Muscle of leg (tissue), 11 donors: ENCODE measurements around the gene PRELP. TPM values are rescaled to one million over a fixed set of nuclear protein-coding genes. Genes with fewer than 3 reads are reported as not detected.
A peak's percentile ranks its signal among the peaks of the same experiment; 100 is the strongest.

Experiments
- DNase-seq: peaks from one replicate; pipeline ENCODE4 v3.0.0; 2013
- H3K27ac ChIP-seq: one replicate; pipeline ENCODE4 v1.5.1; 2013; ENCODE audit warnings: mild to moderate bottlenecking, low read length, control low read depth
- H3K27me3 ChIP-seq: one replicate; pipeline ENCODE4 v1.6.1; 2013; ENCODE audit warnings: low read length; ENCODE audit not compliant: control insufficient read depth, insufficient read depth
- H3K36me3 ChIP-seq: one replicate; pipeline ENCODE4 v1.6.1; 2013; ENCODE audit warnings: low read length; ENCODE audit not compliant: control insufficient read depth, insufficient read depth
- H3K4me1 ChIP-seq: one replicate; pipeline ENCODE4 v1.6.1; 2013; ENCODE audit warnings: low read length; ENCODE audit not compliant: control insufficient read depth, insufficient read depth
- H3K4me3 ChIP-seq: one replicate; pipeline ENCODE4 v1.5.1; 2013; ENCODE audit warnings: low read length, control low read depth
- H3K9me3 ChIP-seq: replicated peaks from 2 replicates; pipeline ENCODE4 v1.6.1; 2013; ENCODE audit warnings: low read depth, low read length; ENCODE audit not compliant: control insufficient read depth
- WGBS: methylation state at CpG from one replicate; pipeline ENCODE4 v1.1.5; 2013; ENCODE audit warnings: missing lambda C conversion rate; ENCODE audit not compliant: insufficient coverage; 5-methylcytosine and 5-hydroxymethylcytosine counted together
- polyA plus RNA-seq, 8 donors: library from polyadenylated mRNA; unstranded; fragments of 120-200 nt; gene quantifications; one replicate each; pipeline versions ENCODE4 v1.2.1 to v1.2.3, GENCODE V29; 2013; ENCODE audit warnings: inconsistent platforms in 1 of 8, low replicate concordance in 1 of 8; ENCODE audit not compliant: insufficient read length in 8 of 8, insufficient read depth in 1 of 8
- total RNA-seq: library from RNA; stranded (reverse); fragments of 120-200 nt; gene quantifications from one replicate; pipeline ENCODE4 v1.2.4, GENCODE V29; 2013

PRELP gene
- total and polyA plus RNA-seq, 9 donors: 0.82 to 9.3 (median 2.7) TPM

DNA sequence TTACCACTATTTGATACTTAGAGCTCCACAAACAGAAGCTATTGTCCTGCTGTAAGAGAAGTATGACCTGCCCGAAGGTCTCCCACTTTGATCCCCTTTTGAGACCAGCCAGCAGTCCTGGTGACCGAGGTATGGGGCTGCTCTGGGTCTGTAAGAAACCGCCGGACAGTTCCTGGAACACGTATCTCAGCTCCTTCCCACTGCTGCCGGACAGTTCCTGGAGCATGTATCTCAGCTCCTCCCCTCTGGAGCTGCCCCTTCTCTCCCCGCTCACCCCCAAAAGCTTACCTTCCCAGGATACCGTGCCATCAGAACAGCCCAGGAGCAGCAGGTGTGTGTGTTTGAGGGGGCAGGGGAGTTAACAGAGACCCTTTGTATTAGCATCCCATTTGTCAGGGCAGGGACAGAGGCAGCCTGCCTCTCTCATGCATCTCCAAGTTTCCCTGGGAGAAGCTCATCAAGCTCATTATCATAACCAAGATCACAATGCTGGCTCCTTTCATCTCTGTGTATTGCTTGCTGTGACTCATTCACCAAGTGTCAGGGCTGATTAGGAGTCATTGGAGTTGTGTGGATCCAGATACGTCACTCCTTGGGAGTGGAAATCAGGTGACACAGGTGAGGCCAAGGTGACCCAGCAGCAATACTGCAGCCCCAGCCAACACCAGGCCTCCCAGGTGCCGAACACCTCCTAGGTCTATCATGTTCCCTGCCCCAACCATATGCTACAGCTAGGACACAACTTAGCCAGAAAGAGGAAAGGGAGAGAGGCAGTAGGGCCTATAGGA lies 43.6 kb downstream of the PRELP start:
- H3K4me1 ChIP-seq: peaks cover 34% of the 10 kb centered on the region
- H3K27ac ChIP-seq: no peak overlapping the region
- 20% methylated on average over 1 of the region's 10 CpGs for WGBS
- no peak overlapping the region for H3K4me3 ChIP-seq
- DNase-seq: no peak
- peaks cover 3% of the 10 kb centered on the region for H3K27me3 ChIP-seq
- H3K36me3 ChIP-seq: no peaks in the 10 kb centered on the region
- no peaks in the 10 kb centered on the region for H3K9me3 ChIP-seq

GRCh38 chr1:203519896-203520295 lies 44.3 kb downstream of the PRELP start:
- H3K36me3 ChIP-seq: no peaks in the 10 kb centered on the region
- no peak overlapping the region for H3K4me3 ChIP-seq
- peaks cover 37% of the 10 kb centered on the region for H3K4me1 ChIP-seq
- H3K27ac ChIP-seq: no peak overlapping the region
- no peaks in the 10 kb centered on the region for H3K9me3 ChIP-seq
- DNase-seq: no peak
- WGBS: 57% methylated on average over 4 of the region's 6 CpGs
- peaks cover 3% of the 10 kb centered on the region for H3K27me3 ChIP-seq

- H3K36me3 ChIP-seq: no peaks in the 10 kb centered on the region
- peaks cover 41% of the 10 kb centered on the region for H3K4me1 ChIP-seq
- H3K27ac ChIP-seq: no peak overlapping the region
- no peaks in the 10 kb centered on the region for H3K9me3 ChIP-seq
- peaks cover 3% of the 10 kb centered on the region for H3K27me3 ChIP-seq
- DNase-seq: no peak
- WGBS: 42% methylated on average over 5 of the region's 5 CpGs
- no peak overlapping the region for H3K4me3 ChIP-seq
These were observed 44.7 kb downstream of the PRELP start for GRCh38 chr1:203520315-203520714.

DNA sequence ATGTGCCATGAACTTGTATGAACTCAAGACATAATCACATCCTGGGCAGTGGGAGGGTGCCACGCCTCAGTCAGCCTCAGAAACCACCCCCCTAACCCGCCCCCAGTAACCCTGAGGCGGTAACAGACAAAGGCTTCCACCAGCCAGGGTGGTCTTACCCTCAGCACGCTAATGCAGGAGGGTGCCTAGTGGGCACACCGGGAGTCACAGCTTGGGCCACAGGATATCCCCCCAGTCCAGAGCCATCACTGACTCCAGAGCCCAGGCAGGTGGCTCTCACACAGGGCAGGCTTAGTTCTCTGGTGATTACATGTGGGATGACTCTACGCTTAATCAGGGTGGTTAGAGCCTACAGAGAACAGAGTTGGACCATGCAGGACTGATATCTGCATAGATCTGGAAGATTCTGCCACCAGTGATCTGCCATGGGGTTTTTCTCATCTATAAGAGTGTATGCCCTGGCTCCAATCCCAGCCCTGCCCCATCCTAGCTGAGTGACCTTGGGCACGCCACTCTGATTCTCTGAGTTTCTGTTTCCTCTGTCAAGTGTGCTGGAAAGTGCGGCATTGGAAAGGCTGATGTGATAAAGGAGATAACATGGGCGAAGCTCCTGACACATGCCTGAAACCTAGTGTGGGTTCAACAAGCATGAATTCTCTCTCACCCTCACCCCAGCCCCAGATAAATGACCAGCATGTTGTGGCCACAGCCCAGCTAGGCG lies 45.6 kb downstream of the PRELP start:
- no peak for DNase-seq
- Histone ChIP-seq H3K27me3 (no peaks in the 10 kb centered on the region), H3K27ac (no peak overlapping the region), H3K4me3 (no peak overlapping the region), H3K4me1 (peaks cover 38% of the 10 kb centered on the region), H3K36me3 (no peaks in the 10 kb centered on the region), H3K9me3 (no peaks in the 10 kb centered on the region)
- 95% methylated on average over 4 of the region's 10 CpGs for WGBS

GRCh38 chr1:203521812-203522211 lies 46.2 kb downstream of the PRELP start:
- WGBS: 33% methylated on average over 1 of the region's 5 CpGs
- H3K27ac ChIP-seq: no peak overlapping the region
- no peak for DNase-seq
- peaks cover 38% of the 10 kb centered on the region for H3K4me1 ChIP-seq
- no peak overlapping the region for H3K4me3 ChIP-seq
- H3K36me3 ChIP-seq: no peaks in the 10 kb centered on the region
- no peaks in the 10 kb centered on the region for H3K9me3 ChIP-seq
- no peaks in the 10 kb centered on the region for H3K27me3 ChIP-seq

DNA sequence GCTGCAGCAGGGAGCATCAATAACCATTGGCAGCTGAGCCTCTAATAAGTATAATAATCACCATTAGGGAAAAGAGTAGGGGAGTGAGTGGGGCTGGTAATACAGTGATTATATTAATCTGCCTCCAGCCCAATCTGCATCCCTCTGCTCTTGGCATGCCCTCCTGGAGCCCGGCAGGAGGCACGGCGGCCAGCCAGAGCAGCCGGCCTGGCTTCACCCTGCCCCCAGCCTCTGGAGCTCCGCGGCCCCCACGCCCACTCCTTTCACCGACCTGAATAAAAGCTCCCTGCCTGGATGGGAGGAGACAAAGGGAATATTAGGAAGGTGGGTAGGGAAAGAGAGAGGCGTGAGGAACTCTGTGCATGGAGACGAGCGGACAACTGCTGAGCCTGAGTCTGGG lies 46.6 kb downstream of the PRELP start:
- WGBS: 29% methylated on average over 6 of the region's 11 CpGs
- Histone ChIP-seq H3K27me3 (no peaks in the 10 kb centered on the region), H3K9me3 (no peaks in the 10 kb centered on the region), H3K36me3 (no peaks in the 10 kb centered on the region), H3K4me3 (no peak overlapping the region), H3K4me1 (peaks cover 38% of the 10 kb centered on the region), H3K27ac (no peak overlapping the region)
- DNase-seq: no peak

DNA sequence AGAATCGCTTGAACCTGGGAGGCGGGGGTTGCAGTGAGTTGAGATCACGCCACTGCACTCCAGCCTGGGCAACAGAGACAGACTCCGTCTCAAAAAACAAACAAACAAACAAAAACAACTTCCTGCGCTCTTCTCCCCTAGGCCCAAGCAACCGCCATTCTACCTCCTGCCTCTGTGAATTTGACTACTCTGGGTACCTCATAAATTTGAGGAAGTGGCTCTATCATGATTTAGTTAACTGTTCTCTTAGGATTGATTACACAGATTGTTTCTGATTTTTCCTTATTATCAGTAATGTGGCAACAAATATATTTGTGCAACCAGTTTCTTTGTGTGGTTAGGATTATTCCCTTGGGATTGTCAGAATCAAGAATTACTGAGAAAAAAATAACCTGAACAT lies 48.1 kb downstream of the PRELP start:
- Histone ChIP-seq H3K4me3 (no peak overlapping the region), H3K36me3 (no peaks in the 10 kb centered on the region), H3K27ac (no peak overlapping the region), H3K27me3 (no peaks in the 10 kb centered on the region), H3K4me1 (peaks cover 35% of the 10 kb centered on the region), H3K9me3 (no peaks in the 10 kb centered on the region)
- DNase-seq: no peak
- no CpG with 5 or more reads among the region's 6 CpGs for WGBS

- Histone ChIP-seq H3K27ac (no peak overlapping the region), H3K4me1 (peaks cover 39% of the 10 kb centered on the region), H3K9me3 (no peaks in the 10 kb centered on the region), H3K27me3 (no peaks in the 10 kb centered on the region), H3K4me3 (no peak overlapping the region), H3K36me3 (no peaks in the 10 kb centered on the region)
- DNase-seq: peak; percentile 60
- WGBS: 73% methylated on average over 2 of the region's 4 CpGs
These were observed 48.5 kb downstream of the PRELP start for GRCh38 chr1:203524152-203524551.

DNA sequence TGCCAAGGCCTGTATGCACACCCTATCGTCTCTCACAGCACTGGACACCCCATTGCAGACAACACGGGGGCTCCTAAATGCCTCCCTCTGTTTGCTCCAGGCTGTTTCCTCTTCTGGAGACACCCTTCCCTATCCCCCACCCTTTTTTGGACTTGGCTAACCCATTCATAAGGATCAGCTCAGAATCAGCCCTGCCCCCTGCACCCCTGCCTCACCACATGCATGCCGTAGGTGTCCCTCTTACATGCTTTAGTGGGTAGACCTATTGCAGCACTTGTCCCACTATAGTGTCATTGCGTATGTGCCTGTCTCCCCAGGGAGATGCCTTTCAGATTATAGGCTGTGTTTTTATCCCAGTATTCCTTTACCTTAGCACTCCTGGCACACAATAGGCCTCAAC lies 49.2 kb downstream of the PRELP start:
- no peak for DNase-seq
- Histone ChIP-seq H3K4me3 (no peak overlapping the region), H3K36me3 (no peaks in the 10 kb centered on the region), H3K4me1 (peaks cover 39% of the 10 kb centered on the region), H3K9me3 (no peaks in the 10 kb centered on the region), H3K27ac (no peak overlapping the region), H3K27me3 (no peaks in the 10 kb centered on the region)
- 61% methylated on average over 3 of the region's 4 CpGs for WGBS

GRCh38 chr1:203525685-203526084 lies 50.1 kb downstream of the PRELP start:
- WGBS: 100% methylated on average over 1 of the region's 3 CpGs

More at GRCh38 chr1:203525685-203526084, 50.1 kb downstream of the PRELP start:
- Histone ChIP-seq H3K9me3 (no peaks in the 10 kb centered on the region), H3K27me3 (no peaks in the 10 kb centered on the region), H3K4me1 (peaks cover 30% of the 10 kb centered on the region), H3K4me3 (no peak overlapping the region), H3K36me3 (no peaks in the 10 kb centered on the region), H3K27ac (no peak overlapping the region)
- DNase-seq: no peak
